ENCODE measurements around the gene SERGEF. TPM values are rescaled to one million over a fixed set of nuclear protein-coding genes. Genes with fewer than 3 reads are reported as not detected.

SERGEF gene
- total RNA-seq, 2 donors from 2014 or later, result 29.9 to 39.4 TPM

DNA sequence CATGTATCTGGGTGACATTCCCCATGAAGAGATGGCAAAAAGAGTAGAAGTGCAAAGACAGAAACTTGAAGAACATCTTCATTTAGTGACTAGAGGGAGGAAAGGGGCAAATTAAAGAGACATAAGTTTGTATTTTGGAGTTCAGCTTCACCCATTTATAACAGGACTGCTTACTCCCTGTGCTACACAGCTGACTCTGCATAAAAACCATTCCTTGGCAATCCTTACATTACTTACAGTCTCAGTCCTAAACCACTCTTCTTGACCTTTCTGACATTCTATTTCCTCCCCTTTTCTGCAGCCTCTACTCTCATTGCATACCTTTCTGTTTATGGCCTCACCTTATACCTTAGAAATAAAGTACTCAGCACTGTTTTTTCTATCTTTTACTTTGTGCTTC lies 6.8 kb upstream of the SERGEF start:
- Histone ChIP-seq H3K27me3 (replicated peaks; ENCODE audit: insufficient read depth) (no peaks in the 10 kb centered on the region), H3K4me1 (replicated peaks) (no peaks in the 10 kb centered on the region), H3K4me3 (no peak overlapping the region), H3K9me3 (no peaks in the 10 kb centered on the region), H3K36me3 (no peaks in the 10 kb centered on the region), H3K27ac (no peak overlapping the region)
- no peak for DNase-seq (ENCODE audit: low spot score)
- no peak for TF ChIP-seq POLR2AphosphoS5 (IDR thresholded peaks at IDR 0.05)
- TF ChIP-seq POLR2A (IDR thresholded peaks at IDR 0.05), result no peak
- TF ChIP-seq, protein P1, sequence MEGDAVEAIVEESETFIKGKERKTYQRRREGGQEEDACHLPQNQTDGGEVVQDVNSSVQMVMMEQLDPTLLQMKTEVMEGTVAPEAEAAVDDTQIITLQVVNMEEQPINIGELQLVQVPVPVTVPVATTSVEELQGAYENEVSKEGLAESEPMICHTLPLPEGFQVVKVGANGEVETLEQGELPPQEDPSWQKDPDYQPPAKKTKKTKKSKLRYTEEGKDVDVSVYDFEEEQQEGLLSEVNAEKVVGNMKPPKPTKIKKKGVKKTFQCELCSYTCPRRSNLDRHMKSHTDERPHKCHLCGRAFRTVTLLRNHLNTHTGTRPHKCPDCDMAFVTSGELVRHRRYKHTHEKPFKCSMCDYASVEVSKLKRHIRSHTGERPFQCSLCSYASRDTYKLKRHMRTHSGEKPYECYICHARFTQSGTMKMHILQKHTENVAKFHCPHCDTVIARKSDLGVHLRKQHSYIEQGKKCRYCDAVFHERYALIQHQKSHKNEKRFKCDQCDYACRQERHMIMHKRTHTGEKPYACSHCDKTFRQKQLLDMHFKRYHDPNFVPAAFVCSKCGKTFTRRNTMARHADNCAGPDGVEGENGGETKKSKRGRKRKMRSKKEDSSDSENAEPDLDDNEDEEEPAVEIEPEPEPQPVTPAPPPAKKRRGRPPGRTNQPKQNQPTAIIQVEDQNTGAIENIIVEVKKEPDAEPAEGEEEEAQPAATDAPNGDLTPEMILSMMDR (IDR thresholded peaks at IDR 0.05), result no peak
- intact Hi-C loops (cut with DNase I), result no loop called here

DNA sequence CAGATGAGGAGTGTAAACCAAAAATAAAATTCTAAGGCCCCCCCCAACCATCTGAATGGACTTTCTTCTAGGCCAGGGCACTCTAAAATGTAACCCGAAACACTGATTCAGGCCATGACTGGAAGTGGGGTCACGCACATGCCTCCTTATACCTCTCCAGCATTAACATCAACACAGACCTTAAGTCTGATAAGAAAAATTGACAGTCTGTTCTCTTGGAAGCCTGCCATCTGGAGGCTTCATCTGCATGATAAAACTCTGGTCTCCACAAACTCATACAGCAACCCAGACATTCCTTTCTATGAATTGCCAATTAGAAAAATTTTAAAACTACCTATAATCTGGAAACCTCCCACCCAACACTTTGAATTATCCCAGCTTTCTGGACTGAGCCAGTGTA lies 3.9 kb upstream of the SERGEF start:
- Histone ChIP-seq H3K9me3 (no peaks in the 10 kb centered on the region), H3K27ac (no peak overlapping the region), H3K4me1 (replicated peaks) (no peaks in the 10 kb centered on the region), H3K27me3 (replicated peaks; ENCODE audit: insufficient read depth) (no peaks in the 10 kb centered on the region), H3K4me3 (no peak overlapping the region), H3K36me3 (no peaks in the 10 kb centered on the region)
- intact Hi-C loops (cut with DNase I), result no loop called here
- DNase-seq (ENCODE audit: low spot score), result no peak
- WGBS, result 68% methylated on average over 2 of the region's 2 CpGs
- TF ChIP-seq POLR2A (IDR thresholded peaks at IDR 0.05) (no peak), POLR2AphosphoS5 (IDR thresholded peaks at IDR 0.05) (no peak)
- TF ChIP-seq, protein P1 (IDR thresholded peaks at IDR 0.05), result no peak

GRCh38 chr11:18014876-18015275 lies 2.0 kb upstream of the SERGEF start:
- TF ChIP-seq POLR2AphosphoS5 (IDR thresholded peaks at IDR 0.05), result no peak
- TF ChIP-seq POLR2A (IDR thresholded peaks at IDR 0.05), result no peak
- TF ChIP-seq, protein P1 (IDR thresholded peaks at IDR 0.05), result no peak
- H3K27ac ChIP-seq, result no peak overlapping the region
- H3K27me3 ChIP-seq (replicated peaks; ENCODE audit: insufficient read depth), result no peaks in the 10 kb centered on the region
- no peaks in the 10 kb centered on the region for H3K36me3 ChIP-seq
- H3K4me3 ChIP-seq, result no peak overlapping the region
- no peak for DNase-seq (ENCODE audit: low spot score)
- intact Hi-C loops (cut with DNase I), result loop anchor here (5.0 kb wide), 1 partner anchor 92 kb away; the partner anchor contains the start of gene SAAL1
- H3K4me1 ChIP-seq (replicated peaks), result no peaks in the 10 kb centered on the region
- H3K9me3 ChIP-seq, result no peaks in the 10 kb centered on the region

DNA sequence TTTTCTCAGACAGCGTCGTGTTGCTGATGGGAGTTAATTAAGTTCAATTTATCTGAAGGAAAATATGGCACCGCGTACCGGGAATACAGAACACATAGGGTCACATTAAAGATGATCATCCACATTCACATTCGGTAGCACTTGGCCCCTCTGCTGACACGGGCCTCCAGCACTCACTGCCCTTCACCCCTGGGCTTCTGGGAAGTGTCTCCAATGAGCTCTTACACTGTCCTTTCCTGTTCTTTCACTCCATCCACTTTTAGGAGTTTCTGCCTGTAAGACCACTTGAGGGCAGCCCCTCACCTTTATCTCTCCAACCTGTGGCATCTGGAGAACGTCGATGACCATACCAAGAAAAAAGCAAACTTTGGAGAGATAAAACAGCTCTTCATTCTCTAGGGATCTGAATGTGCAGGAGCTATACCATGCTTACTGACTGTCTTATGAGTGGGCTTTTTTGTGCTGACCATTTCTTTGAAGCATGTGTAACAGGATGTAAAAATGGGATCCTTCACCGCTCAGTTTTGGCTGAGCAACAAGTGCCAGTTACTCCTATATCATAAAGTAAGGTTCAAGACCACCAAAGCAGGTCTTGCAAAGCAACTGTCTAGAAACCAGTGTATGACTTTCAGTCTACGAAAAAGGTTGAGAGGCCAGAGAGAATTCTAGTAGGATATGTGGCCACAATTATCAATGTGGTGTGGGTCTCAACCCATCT lies 1.1 kb upstream of the SERGEF start:
- Histone ChIP-seq H3K9me3 (no peaks in the 10 kb centered on the region), H3K27me3 (replicated peaks; ENCODE audit: insufficient read depth) (no peaks in the 10 kb centered on the region), H3K36me3 (no peaks in the 10 kb centered on the region), H3K4me1 (replicated peaks) (no peaks in the 10 kb centered on the region), H3K27ac (peak overlapping the region; percentile 72 to 82), H3K4me3 (peak overlapping the region; percentile 70 to 83)
- TF ChIP-seq POLR2A (IDR thresholded peaks at IDR 0.05), result no peak
- TF ChIP-seq, protein P1 (IDR thresholded peaks at IDR 0.05), result no peak
- TF ChIP-seq POLR2AphosphoS5 (IDR thresholded peaks at IDR 0.05), result no peak
- WGBS, result 20% methylated on average over 11 of the region's 11 CpGs
- no peak for DNase-seq (ENCODE audit: low spot score)
- intact Hi-C loops (cut with DNase I), result loop anchor here (5.0 kb wide), 1 partner anchor 93 kb away; the partner anchor contains the start of gene SAAL1

Data from prostate gland (tissue), 2 donors.